GM12865 (cell line): ENCODE measurements around the gene IKZF4.
"Not testable (repeated sequence)": the region's sequence is repeated elsewhere in the genome, so short reads cannot be mapped to it uniquely, and the experiment has no call there.

Experiments
- DNase-seq: peaks from one replicate; pipeline ENCODE4 v3.0.0; 2010; ENCODE audit warnings: low read depth
- H3K4me3 ChIP-seq: 2 replicates; pipeline ENCODE4 v1.5.1; 2011; ENCODE audit warnings: mild to moderate bottlenecking, low read depth, low read length, control low read depth
- TF ChIP-seq, protein P1 (sequence below): IDR thresholded peaks from 2 replicates; pipeline ENCODE4 v1.5.1; 2011; ENCODE audit warnings: low read length, control low read depth, low read depth, inconsistent platforms; ENCODE audit not compliant: insufficient read depth; ENCODE audit errors: missing control alignments

The IKZF4 gene

DNA sequence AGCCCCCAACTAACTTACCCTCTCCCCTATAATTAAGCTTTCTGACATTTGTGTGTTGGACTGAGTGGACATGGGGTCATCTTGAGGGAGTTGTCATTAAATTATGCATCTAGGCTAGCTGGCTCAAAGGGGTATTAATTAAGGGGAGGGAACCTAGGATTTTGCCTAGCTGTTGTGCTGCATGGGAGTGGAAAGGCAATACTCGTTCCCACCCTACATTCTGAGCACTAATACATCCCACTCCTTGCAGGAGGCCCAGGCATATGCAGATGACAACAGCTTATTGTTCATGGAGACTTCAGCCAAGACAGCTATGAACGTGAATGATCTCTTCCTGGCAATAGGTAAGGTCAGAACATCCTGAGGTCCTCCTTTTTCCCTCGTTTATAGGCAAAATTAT, 29.7 kb upstream of the IKZF4 start:
- TF ChIP-seq, protein P1, sequence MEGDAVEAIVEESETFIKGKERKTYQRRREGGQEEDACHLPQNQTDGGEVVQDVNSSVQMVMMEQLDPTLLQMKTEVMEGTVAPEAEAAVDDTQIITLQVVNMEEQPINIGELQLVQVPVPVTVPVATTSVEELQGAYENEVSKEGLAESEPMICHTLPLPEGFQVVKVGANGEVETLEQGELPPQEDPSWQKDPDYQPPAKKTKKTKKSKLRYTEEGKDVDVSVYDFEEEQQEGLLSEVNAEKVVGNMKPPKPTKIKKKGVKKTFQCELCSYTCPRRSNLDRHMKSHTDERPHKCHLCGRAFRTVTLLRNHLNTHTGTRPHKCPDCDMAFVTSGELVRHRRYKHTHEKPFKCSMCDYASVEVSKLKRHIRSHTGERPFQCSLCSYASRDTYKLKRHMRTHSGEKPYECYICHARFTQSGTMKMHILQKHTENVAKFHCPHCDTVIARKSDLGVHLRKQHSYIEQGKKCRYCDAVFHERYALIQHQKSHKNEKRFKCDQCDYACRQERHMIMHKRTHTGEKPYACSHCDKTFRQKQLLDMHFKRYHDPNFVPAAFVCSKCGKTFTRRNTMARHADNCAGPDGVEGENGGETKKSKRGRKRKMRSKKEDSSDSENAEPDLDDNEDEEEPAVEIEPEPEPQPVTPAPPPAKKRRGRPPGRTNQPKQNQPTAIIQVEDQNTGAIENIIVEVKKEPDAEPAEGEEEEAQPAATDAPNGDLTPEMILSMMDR, result no peak

DNA sequence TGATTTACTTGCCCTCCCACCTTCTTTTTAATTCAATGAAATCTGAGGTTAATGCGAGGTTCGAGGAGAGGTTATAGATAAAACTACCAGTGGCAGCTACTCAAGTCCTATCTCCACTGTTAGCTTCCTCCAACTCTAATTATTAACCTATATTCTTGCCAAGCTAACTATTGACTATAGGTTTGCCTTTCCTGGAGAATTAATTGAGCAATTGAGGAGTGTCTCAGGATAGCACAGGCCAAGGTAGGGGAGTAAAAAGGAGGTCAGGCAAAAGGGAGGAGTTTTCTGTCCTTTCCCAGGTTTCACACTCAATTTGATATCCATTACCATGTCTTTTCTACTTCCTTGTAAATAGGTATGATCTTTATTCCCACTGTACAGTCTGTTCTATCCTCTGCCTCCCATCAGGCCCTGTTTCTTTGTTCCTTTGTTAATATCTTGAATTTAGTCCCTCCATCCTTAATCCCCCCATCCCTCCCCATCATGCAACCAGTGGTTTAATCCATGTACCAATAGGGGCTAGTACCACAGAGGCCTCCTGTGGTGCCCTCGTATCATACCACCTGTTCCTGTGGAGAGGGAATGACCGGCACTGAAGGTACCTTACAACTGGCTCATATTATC, 27.5 kb upstream of the IKZF4 start:
- no peak overlapping the region for H3K4me3 ChIP-seq
- DNase-seq, result no peak
- TF ChIP-seq, protein P1, result no peak

More for the DNA sequence above, 29.7 kb upstream of the IKZF4 start:
- H3K4me3 ChIP-seq, result no peak overlapping the region
- DNase-seq, result no peak

DNA sequence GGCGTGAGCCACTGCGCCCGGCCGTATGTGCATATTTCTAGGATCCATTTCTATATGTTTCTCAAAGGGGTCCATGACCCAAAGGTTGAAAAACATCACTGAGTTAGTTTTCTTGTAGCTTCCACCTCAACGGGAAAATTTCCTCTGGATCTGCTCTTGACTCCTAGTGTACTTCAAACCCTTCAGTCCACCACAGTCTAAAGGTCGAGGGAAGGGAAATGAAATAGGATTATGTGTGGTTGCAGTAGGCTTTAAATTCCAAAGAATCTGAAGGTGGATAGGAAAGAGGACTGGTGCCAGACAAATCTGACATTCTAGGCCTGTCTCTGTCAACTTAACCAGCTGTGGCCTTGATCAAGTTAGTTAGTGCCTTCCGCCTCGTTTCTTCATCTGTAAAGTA, 25.5 kb upstream of the IKZF4 start:
- DNase-seq, result no peak
- TF ChIP-seq, protein P1, result no peak
- no peak overlapping the region for H3K4me3 ChIP-seq

DNA sequence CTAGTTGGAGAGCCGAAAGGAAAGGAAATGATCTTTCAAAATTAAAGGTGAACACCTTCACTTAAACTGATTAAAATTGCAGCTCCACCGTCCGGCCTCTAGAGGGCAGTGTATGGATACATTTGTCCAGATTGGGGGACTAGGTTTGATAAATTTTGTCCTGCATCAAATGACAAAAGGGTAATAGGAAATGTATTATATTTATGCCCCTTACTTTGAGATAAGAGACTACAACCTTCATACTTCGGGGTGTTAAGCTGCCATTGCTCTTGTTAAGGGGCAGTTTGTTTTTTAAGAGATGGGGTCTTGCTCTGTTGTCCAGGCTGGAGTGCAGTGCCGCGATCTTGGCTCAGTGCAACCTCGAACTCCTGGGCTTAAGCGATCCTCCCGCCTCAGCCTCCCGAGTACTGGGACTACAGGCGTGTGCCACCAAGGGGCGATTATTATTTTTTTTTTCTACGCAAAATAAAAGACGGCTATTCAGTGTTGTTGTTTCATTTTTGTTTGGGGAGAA, 24.6 kb upstream of the IKZF4 start:
- H3K4me3 ChIP-seq, result peak overlapping the region; percentile 86
- TF ChIP-seq, protein P1, result peak; percentile 81
- peak; percentile 77 for DNase-seq

DNA sequence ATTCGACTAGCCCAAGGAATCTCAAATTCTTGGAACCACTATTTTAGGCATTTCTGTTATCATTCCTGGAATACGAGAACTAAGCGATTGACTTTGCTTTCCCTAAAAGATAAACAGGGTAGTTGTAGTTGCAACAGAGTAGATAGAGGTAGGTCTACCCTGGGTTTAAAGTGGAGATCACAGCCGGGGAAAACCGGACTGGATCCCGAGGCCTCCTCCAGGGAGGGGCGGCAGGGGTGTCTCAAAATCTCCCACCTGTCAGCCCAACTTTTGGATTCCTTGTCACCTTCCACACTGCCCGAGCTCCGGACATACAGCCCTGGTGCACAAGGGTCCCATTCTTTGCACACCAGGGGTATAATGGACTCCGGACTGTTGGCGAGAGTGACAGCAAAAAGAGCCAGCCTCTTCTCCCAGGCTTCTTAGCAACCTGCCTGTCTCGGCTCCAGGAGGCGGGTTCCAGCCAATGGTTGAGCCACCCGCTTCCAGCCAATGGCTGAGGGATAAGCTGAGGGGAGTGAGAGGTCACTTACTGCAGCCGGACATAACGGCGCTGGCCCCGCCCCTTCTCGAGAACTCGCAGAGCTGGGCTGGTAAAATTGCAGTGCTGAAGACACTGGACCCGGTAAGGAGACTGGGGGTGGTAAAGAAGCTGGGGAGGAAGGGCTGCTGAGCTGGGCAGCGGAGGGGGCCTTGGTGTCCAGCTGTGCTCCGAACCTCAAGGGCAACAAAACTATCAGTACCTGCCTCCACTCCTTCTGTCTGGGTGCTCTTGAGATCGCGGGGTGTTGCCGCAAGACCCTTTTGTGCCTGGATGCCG, 23.9 kb upstream of the IKZF4 start, which contains the start of gene SUOX:
SUOX (plus strand) TSS at position 562 of the 820 bp plus-strand sequence. CDS start 4,946 bp downstream, outside the sequence.
- peak within 1 kb of the TSS; percentile 86 for H3K4me3 ChIP-seq
- TF ChIP-seq, protein P1, result no peak
- peak; percentile 97 for DNase-seq

DNA sequence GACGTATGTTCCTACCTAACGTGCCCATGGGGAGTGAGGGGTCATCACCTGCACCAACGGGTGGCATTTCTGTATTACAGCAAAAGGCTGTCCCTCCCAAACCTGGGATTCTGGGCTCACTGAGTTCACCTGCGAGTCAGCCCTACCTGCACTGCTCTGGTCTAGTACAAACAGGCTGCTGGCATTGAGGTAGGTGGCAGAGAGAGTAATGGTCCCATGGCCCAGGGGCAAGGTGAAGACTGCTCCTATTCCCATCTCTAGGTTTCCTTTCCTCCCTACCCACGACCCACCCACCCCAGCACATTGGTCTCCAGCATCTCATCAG, 23.3 kb upstream of the IKZF4 start:
- no peak for DNase-seq
- TF ChIP-seq, protein P1, result no peak
- peak overlapping the region; percentile 86 for H3K4me3 ChIP-seq

DNA sequence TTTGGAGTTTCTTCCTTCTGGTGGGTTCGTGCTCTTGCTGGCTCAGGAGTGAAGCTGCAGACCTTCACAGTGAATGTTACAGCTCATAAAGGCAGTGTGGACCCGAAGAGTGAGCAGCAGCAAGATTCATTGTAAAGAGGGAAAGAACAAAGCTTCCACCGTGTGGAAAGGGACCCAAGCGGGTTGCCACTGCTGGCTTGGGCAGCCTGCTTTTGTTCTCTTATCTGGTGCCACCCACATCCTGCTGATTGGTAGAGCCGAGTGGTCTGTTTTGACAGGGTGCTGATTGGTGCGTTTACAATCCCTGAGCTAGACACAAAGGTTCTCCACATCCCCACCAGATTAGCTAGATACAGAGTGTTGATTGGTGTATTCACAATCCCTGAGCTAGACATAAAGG, 21.3 kb upstream of the IKZF4 start:
- DNase-seq, H3K4me3 ChIP-seq: not testable (repeated sequence)

DNA sequence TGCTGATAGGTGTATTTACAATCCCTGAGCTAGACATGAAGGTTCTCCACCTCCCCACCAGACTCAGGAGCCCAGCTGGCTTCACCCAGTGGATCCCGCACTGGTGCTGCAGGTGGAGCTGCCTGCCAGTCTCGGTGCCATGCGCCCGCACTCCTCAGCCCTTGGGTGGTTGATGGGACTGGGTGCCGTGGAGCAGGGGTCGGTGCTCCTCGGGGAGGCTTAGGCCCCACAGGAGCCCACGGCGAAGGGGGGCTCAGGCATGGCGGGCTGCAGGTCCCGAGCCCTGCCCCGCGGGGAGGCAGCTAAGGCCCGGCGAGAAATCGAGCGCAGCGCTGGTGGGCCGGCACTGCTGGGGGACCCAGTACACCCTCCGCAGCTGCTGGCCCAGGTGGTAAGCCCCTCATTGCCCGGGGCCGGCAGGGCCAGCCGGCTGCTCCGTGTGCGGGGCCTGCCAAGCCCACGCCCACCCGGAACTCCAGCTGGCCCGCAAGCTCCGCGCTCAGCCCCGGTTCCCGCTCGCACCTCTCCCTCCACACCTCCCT, 20.8 kb upstream of the IKZF4 start:
- not testable (repeated sequence) for DNase-seq

More for the DNA sequence above, 20.8 kb upstream of the IKZF4 start:
- not testable (repeated sequence) for H3K4me3 ChIP-seq
